ENCODE measurements around the gene ARVCF.

DNA sequence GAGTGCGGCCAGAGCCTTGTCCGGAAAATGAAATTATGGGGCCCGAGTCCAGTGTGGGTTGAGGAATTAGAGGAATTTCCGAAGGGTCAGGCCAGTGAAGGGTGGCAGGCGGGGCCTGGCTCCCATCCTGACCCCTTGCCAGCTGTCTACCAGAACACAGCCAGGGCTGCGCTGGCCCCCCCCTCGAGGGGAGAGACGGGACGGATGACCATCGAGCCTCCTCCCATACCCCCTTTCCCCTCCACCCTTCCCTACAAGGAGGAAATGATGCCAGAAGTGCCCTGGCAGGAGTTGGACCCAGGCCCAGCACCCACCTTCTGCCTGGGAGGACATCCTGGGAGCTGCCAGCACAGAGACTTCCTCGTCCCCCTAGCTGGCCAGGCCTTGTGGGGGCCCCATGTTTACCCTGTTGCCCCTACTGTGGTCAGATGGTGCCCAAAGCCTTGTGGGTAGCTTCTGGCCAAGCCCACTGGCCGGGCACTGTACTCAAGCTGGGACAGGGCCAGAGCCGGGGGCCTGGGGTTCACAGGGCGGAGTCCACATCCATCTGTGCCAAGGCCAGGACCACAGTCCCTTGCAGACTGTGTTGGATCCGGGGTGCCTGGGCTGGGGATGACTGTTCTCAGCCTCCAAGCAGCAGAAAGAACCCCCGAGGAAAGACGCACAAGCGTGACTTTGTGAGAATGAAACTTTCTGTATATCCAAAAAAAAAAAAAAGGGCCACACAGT lies 20.8 kb downstream of the ARVCF start:
- TF ChIP-seq, protein P1, sequence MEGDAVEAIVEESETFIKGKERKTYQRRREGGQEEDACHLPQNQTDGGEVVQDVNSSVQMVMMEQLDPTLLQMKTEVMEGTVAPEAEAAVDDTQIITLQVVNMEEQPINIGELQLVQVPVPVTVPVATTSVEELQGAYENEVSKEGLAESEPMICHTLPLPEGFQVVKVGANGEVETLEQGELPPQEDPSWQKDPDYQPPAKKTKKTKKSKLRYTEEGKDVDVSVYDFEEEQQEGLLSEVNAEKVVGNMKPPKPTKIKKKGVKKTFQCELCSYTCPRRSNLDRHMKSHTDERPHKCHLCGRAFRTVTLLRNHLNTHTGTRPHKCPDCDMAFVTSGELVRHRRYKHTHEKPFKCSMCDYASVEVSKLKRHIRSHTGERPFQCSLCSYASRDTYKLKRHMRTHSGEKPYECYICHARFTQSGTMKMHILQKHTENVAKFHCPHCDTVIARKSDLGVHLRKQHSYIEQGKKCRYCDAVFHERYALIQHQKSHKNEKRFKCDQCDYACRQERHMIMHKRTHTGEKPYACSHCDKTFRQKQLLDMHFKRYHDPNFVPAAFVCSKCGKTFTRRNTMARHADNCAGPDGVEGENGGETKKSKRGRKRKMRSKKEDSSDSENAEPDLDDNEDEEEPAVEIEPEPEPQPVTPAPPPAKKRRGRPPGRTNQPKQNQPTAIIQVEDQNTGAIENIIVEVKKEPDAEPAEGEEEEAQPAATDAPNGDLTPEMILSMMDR (IDR thresholded peaks at IDR 0.05), result no peak
- no peak for TF ChIP-seq POLR2A (IDR thresholded peaks at IDR 0.05)
